GM06990 (cell line): ENCODE measurements around the gene FYN.
A peak's percentile ranks its signal among the peaks of the same experiment; 100 is the strongest.

Source experiments
- DNase-seq: peaks from one replicate; pipeline ENCODE4 v3.0.0-alpha.2; 2011; ENCODE audit not compliant: insufficient read length; ENCODE audit errors: extremely low read depth
- H3K27me3 ChIP-seq: replicated peaks from 2 replicates; pipeline ENCODE4 v1.6.0; 2011; ENCODE audit warnings: low read length; ENCODE audit not compliant: control insufficient read depth, insufficient read depth
- H3K36me3 ChIP-seq: 2 replicates; pipeline ENCODE4 v1.5.1; 2011; ENCODE audit warnings: low read length; ENCODE audit not compliant: control insufficient read depth, insufficient read depth
- H3K4me3 ChIP-seq: replicated peaks from 2 replicates; pipeline ENCODE4 v1.5.1; 2011; ENCODE audit warnings: low read depth, mild to moderate bottlenecking, control low read depth, low read length
- TF ChIP-seq, protein P1 (sequence below): IDR thresholded peaks from 2 replicates; pipeline ENCODE4 v1.5.1; 2011; ENCODE audit warnings: low read length, control low read depth, mild to moderate bottlenecking, inconsistent platforms; ENCODE audit not compliant: insufficient read depth, poor library complexity, severe bottlenecking

FYN gene

DNA sequence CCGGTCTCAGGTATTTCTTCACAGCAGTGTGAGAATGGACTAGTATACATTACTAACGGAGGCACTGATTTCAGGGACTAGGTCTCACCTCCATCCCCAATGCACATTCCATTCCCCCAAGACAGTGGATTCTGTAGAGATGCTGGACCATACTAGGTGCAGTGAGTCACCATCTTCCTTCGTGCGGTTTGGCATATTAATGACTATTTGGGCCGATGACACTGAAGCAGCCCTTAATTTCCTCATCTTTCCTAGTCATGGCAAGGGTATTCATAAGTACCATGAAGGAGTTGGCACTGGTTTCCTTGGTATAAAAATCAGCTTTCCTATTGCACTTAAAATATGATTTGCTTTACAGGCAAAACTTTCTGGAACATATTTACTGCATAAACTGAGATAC lies 146.2 kb downstream of the FYN start:
- H3K36me3 ChIP-seq = no peaks in the 10 kb centered on the region
- DNase-seq = no peak
- no peak overlapping the region for H3K4me3 ChIP-seq
- TF ChIP-seq, protein P1, sequence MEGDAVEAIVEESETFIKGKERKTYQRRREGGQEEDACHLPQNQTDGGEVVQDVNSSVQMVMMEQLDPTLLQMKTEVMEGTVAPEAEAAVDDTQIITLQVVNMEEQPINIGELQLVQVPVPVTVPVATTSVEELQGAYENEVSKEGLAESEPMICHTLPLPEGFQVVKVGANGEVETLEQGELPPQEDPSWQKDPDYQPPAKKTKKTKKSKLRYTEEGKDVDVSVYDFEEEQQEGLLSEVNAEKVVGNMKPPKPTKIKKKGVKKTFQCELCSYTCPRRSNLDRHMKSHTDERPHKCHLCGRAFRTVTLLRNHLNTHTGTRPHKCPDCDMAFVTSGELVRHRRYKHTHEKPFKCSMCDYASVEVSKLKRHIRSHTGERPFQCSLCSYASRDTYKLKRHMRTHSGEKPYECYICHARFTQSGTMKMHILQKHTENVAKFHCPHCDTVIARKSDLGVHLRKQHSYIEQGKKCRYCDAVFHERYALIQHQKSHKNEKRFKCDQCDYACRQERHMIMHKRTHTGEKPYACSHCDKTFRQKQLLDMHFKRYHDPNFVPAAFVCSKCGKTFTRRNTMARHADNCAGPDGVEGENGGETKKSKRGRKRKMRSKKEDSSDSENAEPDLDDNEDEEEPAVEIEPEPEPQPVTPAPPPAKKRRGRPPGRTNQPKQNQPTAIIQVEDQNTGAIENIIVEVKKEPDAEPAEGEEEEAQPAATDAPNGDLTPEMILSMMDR = no peak
- no peaks in the 10 kb centered on the region; the same call in 1 of the 2 replicates for H3K27me3 ChIP-seq

DNA sequence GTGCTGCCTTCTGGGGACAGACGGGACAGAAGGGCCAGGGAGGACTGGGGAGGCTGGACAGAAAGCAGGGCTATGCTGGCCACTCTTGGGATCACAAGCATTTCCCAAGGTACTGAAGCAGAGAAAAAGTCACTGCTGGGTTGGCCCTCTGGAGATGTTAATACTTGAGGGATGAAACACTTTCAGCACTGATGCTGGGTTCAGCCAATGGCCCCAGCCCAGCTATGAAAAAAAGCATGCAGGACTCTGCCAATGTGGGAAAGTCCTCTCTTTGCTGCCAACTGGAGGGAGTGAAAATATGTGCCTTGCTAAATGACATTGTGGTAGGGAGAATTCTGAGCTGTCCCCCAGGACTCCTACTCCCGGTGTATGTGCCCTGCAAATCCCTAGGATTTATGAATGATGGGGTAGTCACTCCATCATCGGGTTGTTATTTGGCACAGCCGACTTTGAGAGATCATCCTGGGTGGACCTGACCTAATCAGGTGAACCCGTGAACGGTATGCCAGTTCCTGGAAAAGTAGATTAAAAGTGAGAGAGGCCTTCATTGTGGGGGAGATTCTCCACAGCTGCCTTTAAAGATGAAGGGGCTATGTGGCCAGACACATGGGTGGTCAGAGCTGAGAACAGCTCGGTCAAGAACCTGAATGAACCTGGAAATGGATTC lies 147.7 kb downstream of the FYN start:
- no peaks in the 10 kb centered on the region; the same call in 1 of the 2 replicates for H3K27me3 ChIP-seq
- TF ChIP-seq, protein P1 = no peak

DNA sequence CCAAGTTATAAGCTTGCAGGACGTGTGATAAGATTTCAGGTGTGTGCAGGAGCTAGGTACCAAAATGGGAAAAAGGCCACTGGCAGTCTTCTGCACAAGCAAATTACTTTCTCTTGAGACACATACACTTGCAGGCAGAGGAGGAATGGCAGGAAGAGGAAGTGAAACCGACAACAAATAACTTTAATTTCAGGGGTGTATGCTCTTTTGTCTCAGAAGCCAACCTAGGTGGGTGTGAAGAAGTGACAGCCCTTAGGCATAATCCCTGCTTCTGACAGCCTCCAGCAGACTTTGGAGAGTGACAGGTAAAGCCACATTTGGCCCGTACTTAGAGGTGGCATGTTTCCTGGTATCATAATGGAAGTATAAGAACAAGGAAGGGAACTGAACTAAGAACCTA lies 148.7 kb downstream of the FYN start:
- H3K4me3 ChIP-seq = no peak overlapping the region
- no peaks in the 10 kb centered on the region for H3K36me3 ChIP-seq
- H3K27me3 ChIP-seq = no peaks in the 10 kb centered on the region; the same call in 1 of the 2 replicates
- DNase-seq = peak; percentile 71
- TF ChIP-seq, protein P1 = no peak

More for the DNA sequence above, 147.7 kb downstream of the FYN start:
- no peak for DNase-seq
- H3K36me3 ChIP-seq = no peaks in the 10 kb centered on the region
- no peak overlapping the region for H3K4me3 ChIP-seq

DNA sequence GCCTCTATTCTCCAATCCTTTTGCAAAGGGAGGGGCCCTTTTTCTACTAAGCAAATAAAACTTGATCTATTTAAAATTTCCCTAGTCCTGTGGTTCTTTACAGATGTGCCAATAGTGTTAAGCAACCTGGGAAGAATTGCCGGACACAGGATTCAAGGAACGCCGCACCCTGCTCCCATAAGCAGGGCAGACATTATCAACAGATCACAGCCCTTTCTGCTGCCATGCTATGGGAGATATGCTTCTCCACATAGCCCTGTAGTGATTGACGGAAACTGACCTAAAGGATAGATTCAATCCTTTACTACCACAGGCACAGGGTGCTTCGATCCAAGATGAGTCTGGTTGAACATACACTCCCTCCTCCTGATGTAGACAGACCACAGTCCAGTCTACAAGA lies 149.2 kb downstream of the FYN start:
- no peaks in the 10 kb centered on the region for H3K36me3 ChIP-seq
- no peak overlapping the region for H3K4me3 ChIP-seq
- TF ChIP-seq, protein P1 = no peak
- no peak for DNase-seq
- H3K27me3 ChIP-seq = no peaks in the 10 kb centered on the region; the same call in 1 of the 2 replicates

DNA sequence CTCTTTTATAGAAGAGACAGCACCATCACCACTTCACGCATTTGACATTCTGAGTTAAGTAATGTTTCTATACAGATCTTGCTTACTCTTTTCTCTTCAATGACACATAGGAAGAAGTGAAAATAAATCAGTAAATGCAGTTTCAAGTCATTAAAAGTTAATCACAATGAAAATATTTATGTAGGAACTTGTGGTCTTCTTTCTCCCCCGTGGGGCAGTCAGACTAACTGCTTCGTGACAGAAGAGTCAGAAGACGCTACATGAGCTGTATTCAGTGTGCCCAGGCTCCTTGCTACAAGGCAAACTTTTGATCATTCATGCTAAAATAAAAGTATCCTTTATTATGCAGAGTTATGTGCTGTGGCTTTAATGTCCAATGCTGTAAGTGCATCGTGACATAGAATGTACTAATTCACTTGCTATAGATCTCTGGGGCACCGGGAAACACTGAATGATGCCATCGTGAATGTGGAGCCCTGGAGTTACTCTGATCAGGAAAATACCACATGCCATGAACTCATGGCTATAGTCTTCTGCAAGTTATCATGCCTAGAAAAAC lies 149.8 kb downstream of the FYN start:
- TF ChIP-seq, protein P1 = no peak
- no peaks in the 10 kb centered on the region for H3K36me3 ChIP-seq
- H3K4me3 ChIP-seq = no peak overlapping the region
- no peaks in the 10 kb centered on the region; the same call in 1 of the 2 replicates for H3K27me3 ChIP-seq
- DNase-seq = no peak
